GM12864 (cell line): ENCODE data around the gene ANKH.

ENCODE experiments used
- DNase-seq: peaks from one replicate; pipeline ENCODE4 v3.0.0-alpha.2; 2011; ENCODE audit warnings: low read depth
- H3K4me3 ChIP-seq: 2 replicates; pipeline ENCODE4 v1.5.1; 2011; ENCODE audit warnings: mild to moderate bottlenecking, low read depth, low read length, control low read depth
- TF ChIP-seq, protein P1 (sequence below): IDR thresholded peaks from 2 replicates; pipeline ENCODE4 v1.5.1; 2011; ENCODE audit warnings: low read depth, mild to moderate bottlenecking, moderate library complexity, low read length, control low read depth, inconsistent platforms; ENCODE audit errors: missing control alignments

Gene ANKH

DNA sequence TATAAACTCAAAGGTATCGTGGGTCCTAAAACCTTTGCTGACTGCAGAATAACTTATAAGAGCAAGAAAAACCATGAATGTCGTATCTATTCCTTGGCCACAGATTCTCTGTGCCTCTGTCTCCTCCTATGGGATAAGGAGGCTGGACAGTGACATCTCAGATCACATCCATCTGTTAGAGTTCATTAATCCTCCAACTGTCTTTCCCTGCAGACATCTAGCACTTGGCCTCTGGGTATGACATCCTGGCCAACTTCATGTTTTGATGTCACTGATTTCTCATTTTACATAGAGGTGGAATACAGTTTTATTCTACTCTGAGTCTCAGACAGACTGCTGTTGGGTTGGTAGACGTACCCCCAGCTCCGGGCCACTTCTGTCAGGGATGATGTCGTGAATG, 120.9 kb downstream of the ANKH start:
- no peak for DNase-seq
- no peak overlapping the region for H3K4me3 ChIP-seq
- TF ChIP-seq, protein P1, sequence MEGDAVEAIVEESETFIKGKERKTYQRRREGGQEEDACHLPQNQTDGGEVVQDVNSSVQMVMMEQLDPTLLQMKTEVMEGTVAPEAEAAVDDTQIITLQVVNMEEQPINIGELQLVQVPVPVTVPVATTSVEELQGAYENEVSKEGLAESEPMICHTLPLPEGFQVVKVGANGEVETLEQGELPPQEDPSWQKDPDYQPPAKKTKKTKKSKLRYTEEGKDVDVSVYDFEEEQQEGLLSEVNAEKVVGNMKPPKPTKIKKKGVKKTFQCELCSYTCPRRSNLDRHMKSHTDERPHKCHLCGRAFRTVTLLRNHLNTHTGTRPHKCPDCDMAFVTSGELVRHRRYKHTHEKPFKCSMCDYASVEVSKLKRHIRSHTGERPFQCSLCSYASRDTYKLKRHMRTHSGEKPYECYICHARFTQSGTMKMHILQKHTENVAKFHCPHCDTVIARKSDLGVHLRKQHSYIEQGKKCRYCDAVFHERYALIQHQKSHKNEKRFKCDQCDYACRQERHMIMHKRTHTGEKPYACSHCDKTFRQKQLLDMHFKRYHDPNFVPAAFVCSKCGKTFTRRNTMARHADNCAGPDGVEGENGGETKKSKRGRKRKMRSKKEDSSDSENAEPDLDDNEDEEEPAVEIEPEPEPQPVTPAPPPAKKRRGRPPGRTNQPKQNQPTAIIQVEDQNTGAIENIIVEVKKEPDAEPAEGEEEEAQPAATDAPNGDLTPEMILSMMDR = no peak

DNA sequence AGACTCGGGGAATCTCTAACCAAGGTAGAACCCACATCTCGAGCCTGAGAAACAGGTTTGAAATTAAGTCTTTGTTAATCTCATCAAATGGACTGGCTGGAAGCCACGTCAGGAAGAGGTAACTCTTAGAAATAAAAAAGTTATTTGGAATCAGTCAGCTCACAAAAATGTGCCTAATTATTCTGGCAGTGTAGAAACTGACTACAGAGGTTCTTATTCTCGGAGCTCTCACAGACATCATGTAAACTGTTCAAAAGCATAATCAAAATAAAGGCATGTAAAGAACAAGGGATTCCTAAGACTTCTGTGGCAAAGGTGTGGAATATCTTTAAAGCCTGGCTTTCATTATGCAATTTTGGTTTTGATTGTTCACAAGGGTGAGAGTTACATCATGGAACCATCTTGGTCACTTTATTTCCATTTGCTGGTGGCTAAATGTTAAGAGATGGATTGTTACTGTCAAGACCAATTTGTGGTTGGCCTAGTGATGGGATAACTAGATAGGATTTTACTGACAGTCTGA, 121.9 kb downstream of the ANKH start:
- H3K4me3 ChIP-seq = no peak overlapping the region
- TF ChIP-seq, protein P1 = no peak
- DNase-seq = no peak

DNA sequence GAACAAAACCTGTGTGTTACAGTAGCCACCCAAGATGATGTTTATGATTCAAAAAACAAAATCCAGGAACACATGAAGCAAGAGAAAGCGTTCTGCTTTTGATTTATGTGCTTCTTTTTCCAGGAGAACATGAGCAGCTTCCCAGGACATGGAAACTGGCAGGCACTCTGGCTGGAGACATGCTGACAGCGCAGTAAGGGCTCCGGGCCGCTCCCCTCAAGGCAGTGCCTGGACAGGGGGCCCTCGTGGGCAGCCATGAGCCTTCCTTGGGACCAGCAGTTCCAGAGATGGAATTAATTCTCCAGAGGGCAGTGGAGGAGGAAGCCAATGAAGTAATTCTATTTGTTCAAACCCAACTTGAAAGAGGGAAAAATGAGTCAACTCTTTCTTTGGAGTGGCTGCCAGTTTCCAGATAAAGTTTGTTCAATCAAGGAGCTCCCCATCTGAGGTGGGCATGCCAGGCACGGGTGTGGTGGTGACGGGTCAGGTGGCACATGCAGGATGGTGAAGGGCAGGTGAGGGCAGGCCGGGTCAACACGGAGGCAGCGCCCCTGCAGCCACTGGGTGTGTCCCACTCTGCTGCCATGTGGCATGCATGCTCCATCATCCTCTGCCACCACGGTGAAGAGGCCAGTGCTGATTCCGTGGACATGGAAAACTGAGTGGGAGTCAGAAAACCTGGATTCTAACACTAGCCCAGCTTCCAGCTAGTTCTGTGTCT, 123.2 kb downstream of the ANKH start:
- no peak overlapping the region for H3K4me3 ChIP-seq
- TF ChIP-seq, protein P1 = no peak
- no peak for DNase-seq

DNA sequence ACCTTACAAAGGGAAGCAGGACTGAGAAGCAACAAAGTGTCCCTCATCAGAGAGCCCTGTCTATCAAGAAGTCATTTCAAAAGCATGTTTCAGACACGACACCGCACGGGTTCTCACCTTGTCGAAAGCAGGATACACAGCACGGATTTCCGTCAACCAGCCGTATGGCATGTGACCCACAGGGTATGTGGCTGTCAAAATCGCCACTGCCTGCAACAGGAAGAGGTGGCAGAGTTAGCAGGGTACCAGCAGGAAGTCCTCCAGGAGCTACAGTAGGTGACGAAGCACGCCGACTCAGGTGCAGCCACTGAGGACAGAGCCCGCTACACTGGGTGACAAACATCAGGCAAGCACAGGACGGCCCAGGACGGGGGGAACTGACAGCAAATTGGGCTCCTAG, 125.8 kb downstream of the ANKH start:
- TF ChIP-seq, protein P1 = no peak

DNA sequence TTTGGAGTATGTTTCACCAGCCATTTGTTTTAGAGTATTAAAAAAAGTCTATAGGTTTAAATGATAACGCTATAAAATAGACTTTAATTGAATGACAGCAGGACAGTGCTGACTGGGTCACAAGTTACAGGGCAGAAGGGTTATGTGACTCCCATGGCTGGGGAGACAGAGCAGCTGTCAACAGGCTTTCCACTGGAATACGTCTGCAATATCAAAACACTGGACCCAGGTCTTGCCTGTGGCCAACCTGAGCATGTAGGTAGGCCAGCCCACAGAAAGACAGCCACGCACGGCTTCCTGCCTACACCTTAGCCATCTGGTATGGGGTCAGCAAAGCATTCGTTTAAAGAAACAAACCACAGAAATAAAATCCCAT, 126.4 kb downstream of the ANKH start:
- no peak for DNase-seq
- TF ChIP-seq, protein P1 = no peak
- H3K4me3 ChIP-seq = no peak overlapping the region

More for the DNA sequence above, 125.8 kb downstream of the ANKH start:
- no peak overlapping the region for H3K4me3 ChIP-seq
- no peak for DNase-seq

DNA sequence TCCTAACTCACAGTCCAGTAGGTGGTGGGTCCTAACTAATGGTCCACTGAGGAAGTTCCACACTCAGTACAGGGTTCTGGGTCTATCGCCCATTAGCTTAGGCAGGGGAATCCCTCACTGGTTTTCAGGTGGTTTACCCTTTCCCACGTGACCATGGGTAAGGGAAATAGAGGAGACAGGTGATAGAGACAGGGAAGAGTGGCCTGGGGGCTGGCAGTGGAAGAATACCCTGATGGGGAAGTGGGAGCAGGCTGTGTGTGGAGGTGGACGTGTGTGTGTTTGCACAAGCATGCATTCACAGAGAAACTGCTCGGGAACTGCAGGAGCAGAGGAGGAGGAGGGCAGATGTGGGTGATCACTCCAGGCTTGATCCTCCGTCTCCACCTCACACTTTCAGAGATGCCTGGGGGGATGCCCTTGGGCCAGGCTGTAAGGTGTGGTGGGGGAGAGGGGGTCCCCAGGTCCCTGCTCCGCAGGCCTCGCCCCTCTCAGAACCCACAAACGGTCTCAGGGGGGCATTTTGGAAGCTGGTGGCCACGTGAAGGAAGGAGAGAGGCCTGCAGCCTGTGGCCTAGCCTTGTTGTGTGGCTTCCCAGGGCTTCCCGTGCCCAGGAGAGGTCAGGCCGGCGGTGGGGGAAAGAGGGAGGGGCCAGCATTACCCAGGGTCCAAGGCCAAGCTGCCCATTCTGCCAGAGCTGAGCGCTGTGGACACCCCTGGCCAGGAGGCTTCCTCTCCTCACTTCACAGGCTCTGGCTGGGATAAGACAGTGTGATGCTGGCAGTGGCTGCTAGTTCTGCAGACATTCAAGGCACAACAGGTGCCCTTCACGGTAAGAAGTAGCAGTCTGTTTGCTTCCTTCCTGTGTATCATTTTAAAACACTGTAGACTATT, 127.0 kb downstream of the ANKH start:
- TF ChIP-seq, protein P1 = no peak
- no peak for DNase-seq
- no peak overlapping the region; the same call in 1 of the 2 replicates for H3K4me3 ChIP-seq
